ENCODE data around the gene CALY.

The CALY gene

DNA sequence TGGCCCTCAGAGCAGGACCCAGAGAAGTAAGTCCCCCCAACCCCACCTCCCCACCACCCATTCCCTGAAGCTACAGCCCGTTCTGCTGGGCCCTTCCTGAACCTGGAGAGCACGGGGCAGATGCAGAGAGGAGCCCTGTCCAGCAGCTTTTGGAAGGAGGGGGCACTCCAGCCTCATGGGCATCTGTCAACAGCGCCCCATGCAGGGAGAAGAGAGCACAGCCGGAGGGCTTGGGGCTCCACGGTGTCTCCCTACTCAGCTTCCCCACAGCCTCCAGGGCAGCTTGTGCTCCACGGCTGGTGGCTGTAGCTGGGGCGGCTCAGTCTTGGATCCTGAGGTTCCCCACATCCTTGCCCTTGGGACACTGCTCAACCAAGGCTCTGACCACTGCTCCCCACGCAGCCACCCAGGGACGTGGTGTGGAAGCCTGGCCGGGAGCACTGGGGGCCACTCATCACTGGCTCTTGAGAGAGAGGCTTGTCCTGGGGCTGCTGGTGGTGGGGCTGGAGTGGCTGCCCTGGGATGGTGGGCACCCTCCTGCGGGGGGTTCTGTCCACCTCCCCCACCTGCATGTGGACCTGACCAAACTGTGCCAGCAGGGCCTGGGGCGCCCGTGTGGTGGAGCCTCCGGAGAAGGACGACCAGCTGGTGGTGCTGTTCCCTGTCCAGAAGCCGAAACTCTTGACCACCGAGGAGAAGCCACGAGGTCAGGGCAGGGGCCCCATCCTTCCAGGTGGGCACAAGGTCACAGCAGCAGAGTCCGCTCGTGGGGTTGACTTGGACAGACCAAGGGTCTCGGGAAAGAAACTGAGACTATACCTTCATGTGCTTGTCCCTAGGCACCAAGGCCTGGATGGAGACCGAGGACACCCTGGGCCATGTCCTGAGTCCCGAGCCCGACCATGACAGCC lies 15.0 kb upstream of the CALY start:
- no peak overlapping the region for H4K5ac ChIP-seq (ENCODE audit: low read length)
- H3K4me1 ChIP-seq (ENCODE audit: control insufficient read depth, low read depth, low read length) = peaks cover 3% of the 10 kb centered on the region
- DNase-seq = peak; percentile 56
- H3K4me3 ChIP-seq (ENCODE audit: low read length) = no peak overlapping the region
- no peak overlapping the region for H2BK5ac ChIP-seq (ENCODE audit: low read length)
- H3K23ac ChIP-seq (ENCODE audit: low read length) = no peak overlapping the region
- H3K79me1 ChIP-seq (ENCODE audit: low read length) = peaks cover 6% of the 10 kb centered on the region
- H3K27me3 ChIP-seq (ENCODE audit: insufficient read depth, low read length, poor library complexity) = no peaks in the 10 kb centered on the region
- no peak overlapping the region for H3K56ac ChIP-seq (ENCODE audit: low read length)
- WGBS (ENCODE audit: extremely low coverage, insufficient coverage, low lambda C conversion rate) = no CpG with 5 or more reads among the region's 24 CpGs
- no peak overlapping the region for H3K18ac ChIP-seq (ENCODE audit: low read length)
- no peak overlapping the region for H3K4ac ChIP-seq (ENCODE audit: low read depth, low read length)
- H2BK120ac ChIP-seq (ENCODE audit: low read depth, low read length) = no peak overlapping the region
- H3K36me3 ChIP-seq (ENCODE audit: control insufficient read depth, insufficient read depth, low read length) = no peaks in the 10 kb centered on the region
- no peak overlapping the region for H3K9ac ChIP-seq (ENCODE audit: low read length)
- H3K4me2 ChIP-seq (ENCODE audit: low read length) = no peak overlapping the region
- H4K8ac ChIP-seq (ENCODE audit: low read depth, low read length) = no peak overlapping the region
- H3K27ac ChIP-seq (ENCODE audit: low read depth, low read length) = no peak overlapping the region
- no peak overlapping the region for H2AK5ac ChIP-seq (ENCODE audit: low read length)
- H2BK15ac ChIP-seq (replicated peaks; ENCODE audit: low read depth) = no peak overlapping the region
- peaks cover 5% of the 10 kb centered on the region for H3K79me2 ChIP-seq (ENCODE audit: control insufficient read depth, insufficient read depth, low read length)

DNA sequence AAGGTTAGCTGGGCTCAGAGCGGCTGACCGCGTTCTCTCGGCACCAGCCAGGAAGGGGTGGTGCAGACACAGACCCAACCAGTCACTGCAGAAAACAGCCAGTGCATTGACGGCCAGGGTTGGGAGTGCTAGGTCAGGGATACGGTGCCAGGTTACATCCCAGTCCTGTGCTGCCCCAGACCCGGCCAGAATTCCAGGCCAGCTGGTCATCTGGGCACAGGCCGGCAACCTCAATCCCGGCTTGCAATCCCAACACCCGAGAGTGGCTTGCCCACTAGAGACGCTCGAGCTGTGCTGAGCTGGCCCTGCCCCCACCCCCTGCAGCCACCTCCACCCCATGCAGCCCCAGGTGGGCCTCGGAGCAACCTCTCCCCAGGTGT lies 14.2 kb upstream of the CALY start:
- Histone ChIP-seq H2AK5ac (ENCODE audit: low read length) (no peak overlapping the region), H2BK15ac (replicated peaks; ENCODE audit: low read depth) (no peak overlapping the region), H3K79me2 (ENCODE audit: control insufficient read depth, insufficient read depth, low read length) (no peaks in the 10 kb centered on the region), H2BK5ac (ENCODE audit: low read length) (no peak overlapping the region), H3K36me3 (ENCODE audit: control insufficient read depth, insufficient read depth, low read length) (no peaks in the 10 kb centered on the region), H2BK120ac (ENCODE audit: low read depth, low read length) (no peak overlapping the region), H3K4ac (ENCODE audit: low read depth, low read length) (no peak overlapping the region), H3K79me1 (ENCODE audit: low read length) (no peaks in the 10 kb centered on the region), H3K27me3 (ENCODE audit: insufficient read depth, low read length, poor library complexity) (no peaks in the 10 kb centered on the region), H3K4me2 (ENCODE audit: low read length) (no peak overlapping the region), H3K4me1 (ENCODE audit: control insufficient read depth, low read depth, low read length) (no peaks in the 10 kb centered on the region), H3K18ac (ENCODE audit: low read length) (no peak overlapping the region), H3K4me3 (ENCODE audit: low read length) (no peak overlapping the region), H4K5ac (ENCODE audit: low read length) (no peak overlapping the region), H3K23ac (ENCODE audit: low read length) (no peak overlapping the region), H3K56ac (ENCODE audit: low read length) (no peak overlapping the region), H4K8ac (ENCODE audit: low read depth, low read length) (no peak overlapping the region), H3K9ac (ENCODE audit: low read length) (no peak overlapping the region), H3K27ac (ENCODE audit: low read depth, low read length) (no peak overlapping the region)
- no peak for DNase-seq
- no CpG with 5 or more reads among the region's 13 CpGs for WGBS (ENCODE audit: extremely low coverage, insufficient coverage, low lambda C conversion rate)

DNA sequence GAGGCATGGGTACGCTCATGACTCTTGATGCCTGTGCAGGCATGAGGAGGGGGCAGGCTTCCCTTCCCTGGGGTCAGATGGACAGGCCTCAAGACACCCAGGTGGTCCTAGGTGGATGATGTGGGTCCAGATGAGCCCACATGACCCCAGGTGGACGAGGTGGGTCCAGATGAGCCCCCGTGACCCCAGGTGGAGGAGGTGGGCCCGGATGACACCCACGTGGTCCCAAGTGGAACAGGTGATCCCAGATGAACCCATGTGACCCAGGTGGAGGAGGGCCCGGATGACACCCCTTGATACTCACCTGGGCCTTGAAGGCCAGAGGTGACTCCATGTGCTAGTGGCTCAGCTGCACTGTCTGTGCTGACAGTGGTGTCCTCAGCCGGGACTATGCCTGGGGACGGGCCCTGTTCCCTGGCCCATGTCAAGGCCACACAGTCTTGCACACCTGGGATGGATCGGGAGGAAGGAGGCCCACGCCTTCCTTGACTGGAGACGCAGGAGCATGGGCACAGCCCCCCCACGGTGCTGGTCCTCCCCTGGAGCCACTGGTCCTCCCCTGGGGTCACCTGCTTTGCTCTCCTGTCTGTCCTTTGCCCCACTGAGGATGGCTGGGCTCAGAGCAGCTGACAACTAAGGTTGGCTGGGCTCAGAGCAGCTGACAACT lies 13.7 kb upstream of the CALY start:
- no peaks in the 10 kb centered on the region for H3K27me3 ChIP-seq (ENCODE audit: insufficient read depth, low read length, poor library complexity)
- H2AK5ac ChIP-seq (ENCODE audit: low read length) = no peak overlapping the region
- H3K36me3 ChIP-seq (ENCODE audit: control insufficient read depth, insufficient read depth, low read length) = no peaks in the 10 kb centered on the region
- no peak overlapping the region for H3K4me2 ChIP-seq (ENCODE audit: low read length)
- H3K18ac ChIP-seq (ENCODE audit: low read length) = no peak overlapping the region
- H3K79me1 ChIP-seq (ENCODE audit: low read length) = no peaks in the 10 kb centered on the region
- H2BK15ac ChIP-seq (replicated peaks; ENCODE audit: low read depth) = no peak overlapping the region
- H4K5ac ChIP-seq (ENCODE audit: low read length) = no peak overlapping the region
- peak overlapping the region; percentile 45 for H3K23ac ChIP-seq (ENCODE audit: low read length)
- H4K8ac ChIP-seq (ENCODE audit: low read depth, low read length) = no peak overlapping the region
- DNase-seq = no peak
- H3K4me3 ChIP-seq (ENCODE audit: low read length) = no peak overlapping the region
- H3K9ac ChIP-seq (ENCODE audit: low read length) = no peak overlapping the region
- H2BK5ac ChIP-seq (ENCODE audit: low read length) = no peak overlapping the region
- no peak overlapping the region for H2BK120ac ChIP-seq (ENCODE audit: low read depth, low read length)
- no peak overlapping the region for H3K27ac ChIP-seq (ENCODE audit: low read depth, low read length)
- no peaks in the 10 kb centered on the region for H3K79me2 ChIP-seq (ENCODE audit: control insufficient read depth, insufficient read depth, low read length)
- no peak overlapping the region for H3K4ac ChIP-seq (ENCODE audit: low read depth, low read length)
- WGBS (ENCODE audit: extremely low coverage, insufficient coverage, low lambda C conversion rate) = no CpG with 5 or more reads among the region's 12 CpGs
- no peaks in the 10 kb centered on the region for H3K4me1 ChIP-seq (ENCODE audit: control insufficient read depth, low read depth, low read length)
- no peak overlapping the region for H3K56ac ChIP-seq (ENCODE audit: low read length)

DNA sequence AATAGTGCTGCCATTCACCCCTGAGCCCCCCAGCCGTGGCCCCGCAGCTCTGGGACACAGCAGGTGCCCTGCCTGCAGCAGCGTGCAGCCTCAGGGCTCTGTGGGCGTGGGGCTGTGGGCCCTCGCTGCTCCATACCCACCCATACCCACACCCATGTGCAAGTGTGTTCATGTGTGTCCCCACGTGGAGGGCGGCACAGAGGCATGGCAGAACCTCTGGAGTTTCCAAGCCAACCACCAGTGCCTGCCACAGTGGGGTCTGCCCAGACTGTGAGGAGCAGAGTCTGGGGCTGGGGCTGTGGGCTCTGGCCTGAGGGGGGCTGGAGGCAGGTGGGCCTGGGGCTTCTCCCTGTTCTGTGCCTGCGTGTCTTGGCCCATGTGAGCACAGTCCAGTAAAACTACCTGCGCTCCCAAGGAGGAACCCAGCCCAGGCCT lies 12.9 kb upstream of the CALY start:
- no peak overlapping the region for H2BK15ac ChIP-seq (replicated peaks; ENCODE audit: low read depth)
- no peak overlapping the region for H3K18ac ChIP-seq (ENCODE audit: low read length)
- no peak overlapping the region for H3K23ac ChIP-seq (ENCODE audit: low read length)
- H3K36me3 ChIP-seq (ENCODE audit: control insufficient read depth, insufficient read depth, low read length) = no peaks in the 10 kb centered on the region
- H3K27me3 ChIP-seq (ENCODE audit: insufficient read depth, low read length, poor library complexity) = no peaks in the 10 kb centered on the region
- no peaks in the 10 kb centered on the region for H3K79me1 ChIP-seq (ENCODE audit: low read length)
- no peak overlapping the region for H2AK5ac ChIP-seq (ENCODE audit: low read length)
- no peak overlapping the region for H3K56ac ChIP-seq (ENCODE audit: low read length)
- no peak for DNase-seq
- no peak overlapping the region for H2BK5ac ChIP-seq (ENCODE audit: low read length)
- H4K8ac ChIP-seq (ENCODE audit: low read depth, low read length) = no peak overlapping the region
- H3K27ac ChIP-seq (ENCODE audit: low read depth, low read length) = no peak overlapping the region
- H3K4me3 ChIP-seq (ENCODE audit: low read length) = no peak overlapping the region
- no peak overlapping the region for H2BK120ac ChIP-seq (ENCODE audit: low read depth, low read length)
- no CpG with 5 or more reads among the region's 9 CpGs for WGBS (ENCODE audit: extremely low coverage, insufficient coverage, low lambda C conversion rate)
- no peaks in the 10 kb centered on the region for H3K4me1 ChIP-seq (ENCODE audit: control insufficient read depth, low read depth, low read length)
- no peaks in the 10 kb centered on the region for H3K79me2 ChIP-seq (ENCODE audit: control insufficient read depth, insufficient read depth, low read length)
- no peak overlapping the region for H3K9ac ChIP-seq (ENCODE audit: low read length)
- H4K5ac ChIP-seq (ENCODE audit: low read length) = no peak overlapping the region
- H3K4ac ChIP-seq (ENCODE audit: low read depth, low read length) = no peak overlapping the region
- no peak overlapping the region for H3K4me2 ChIP-seq (ENCODE audit: low read length)

DNA sequence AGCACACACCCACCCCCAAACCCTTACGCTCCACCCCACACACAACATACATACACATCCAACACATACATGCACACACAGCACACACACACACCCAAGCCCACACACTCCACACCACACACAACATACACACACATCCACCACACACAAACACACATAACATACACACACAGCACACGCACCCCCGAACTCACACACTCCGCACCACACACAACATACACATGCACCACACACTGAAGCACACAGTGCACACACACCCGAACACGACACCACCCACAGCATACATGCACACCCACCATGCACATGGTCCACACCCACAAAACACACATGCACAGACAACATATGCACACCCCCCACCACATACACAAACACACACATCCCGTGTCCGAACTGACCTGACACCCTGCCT lies 12.5 kb upstream of the CALY start:
- H3K79me1 ChIP-seq (ENCODE audit: low read length) = no peaks in the 10 kb centered on the region

More for the DNA sequence above, 12.5 kb upstream of the CALY start:
- Histone ChIP-seq H3K79me2 (ENCODE audit: control insufficient read depth, insufficient read depth, low read length) (no peaks in the 10 kb centered on the region), H3K4me1 (ENCODE audit: control insufficient read depth, low read depth, low read length) (no peaks in the 10 kb centered on the region), H4K8ac (ENCODE audit: low read depth, low read length) (no peak overlapping the region), H3K4me2 (ENCODE audit: low read length) (no peak overlapping the region), H3K18ac (ENCODE audit: low read length) (no peak overlapping the region), H2BK5ac (ENCODE audit: low read length) (no peak overlapping the region), H3K27ac (ENCODE audit: low read depth, low read length) (no peak overlapping the region), H3K9ac (ENCODE audit: low read length) (no peak overlapping the region), H3K36me3 (ENCODE audit: control insufficient read depth, insufficient read depth, low read length) (no peaks in the 10 kb centered on the region), H4K5ac (ENCODE audit: low read length) (no peak overlapping the region), H2BK120ac (ENCODE audit: low read depth, low read length) (no peak overlapping the region), H2BK15ac (replicated peaks; ENCODE audit: low read depth) (no peak overlapping the region), H3K27me3 (ENCODE audit: insufficient read depth, low read length, poor library complexity) (no peaks in the 10 kb centered on the region), H2AK5ac (ENCODE audit: low read length) (no peak overlapping the region), H3K4ac (ENCODE audit: low read depth, low read length) (no peak overlapping the region), H3K4me3 (ENCODE audit: low read length) (no peak overlapping the region), H3K23ac (ENCODE audit: low read length) (no peak overlapping the region), H3K56ac (ENCODE audit: low read length) (no peak overlapping the region)
- WGBS (ENCODE audit: extremely low coverage, insufficient coverage, low lambda C conversion rate) = 100% methylated on average over 2 of the region's 8 CpGs
- no peak for DNase-seq

Measured in mesendoderm (in vitro differentiated cells).